Mesenchymal stem cell (in vitro differentiated cells and primary cell): ENCODE measurements around the gene RASAL2.
"Not testable (repeated sequence)": the region's sequence is repeated elsewhere in the genome, so short reads cannot be mapped to it uniquely, and the experiment has no call there.

Experiments used
- DNase-seq: peaks from one replicate; pipeline ENCODE4 v3.0.0-alpha.2; 2013
- H2AFZ ChIP-seq: one replicate; pipeline ENCODE4 v1.6.1; 2013; ENCODE audit warnings: low read depth, mild to moderate bottlenecking, control low read depth, inconsistent platforms, low read length, moderate library complexity
- H2AK5ac ChIP-seq: 2 replicates; pipeline ENCODE4 v1.6.1; 2013; ENCODE audit warnings: low read length, moderate library complexity, mild to moderate bottlenecking, inconsistent platforms; ENCODE audit not compliant: severe bottlenecking
- H2BK120ac ChIP-seq: one replicate; pipeline ENCODE4 v1.6.1; 2013; ENCODE audit warnings: low read depth, mild to moderate bottlenecking, inconsistent platforms, low read length, moderate library complexity
- H2BK12ac ChIP-seq, 2 experiments: one replicate each; pipeline ENCODE4 v1.6.1; 2013; ENCODE audit warnings: inconsistent platforms in 2 of 2, low read length in 2 of 2, mild to moderate bottlenecking in 2 of 2, moderate library complexity in 2 of 2, control low read depth in 1 of 2
- H2BK15ac ChIP-seq: one replicate; pipeline ENCODE4 v1.6.1; 2013; ENCODE audit warnings: mild to moderate bottlenecking, low read depth, inconsistent platforms; ENCODE audit not compliant: poor library complexity, severe bottlenecking
- H2BK5ac ChIP-seq: 2 replicates; pipeline ENCODE4 v1.6.1; 2013; ENCODE audit warnings: low read depth, mild to moderate bottlenecking, low read length, control low read depth, inconsistent platforms; ENCODE audit not compliant: poor library complexity, severe bottlenecking
- H3K14ac ChIP-seq, 2 experiments: one replicate each; pipeline ENCODE4 v1.6.1; 2013; ENCODE audit warnings: inconsistent platforms in 2 of 2, low read length in 2 of 2, control low read depth in 1 of 2, mild to moderate bottlenecking in 1 of 2, moderate library complexity in 1 of 2
- H3K18ac ChIP-seq, 2 experiments: one replicate each; pipeline ENCODE4 v1.6.1; 2013; ENCODE audit warnings: inconsistent platforms in 2 of 2, low read length in 2 of 2, control low read depth in 1 of 2, low read depth in 1 of 2, mild to moderate bottlenecking in 1 of 2
- H3K23ac ChIP-seq, 2 experiments: one replicate each; pipeline ENCODE4 v1.6.1; 2013; ENCODE audit warnings: inconsistent platforms in 2 of 2, low read length in 2 of 2, mild to moderate bottlenecking in 2 of 2, moderate library complexity in 2 of 2, control low read depth in 1 of 2
- H3K27ac ChIP-seq: 2 replicates; pipeline ENCODE4 v1.5.1; 2013; ENCODE audit warnings: mild to moderate bottlenecking, moderate library complexity, low read length, control low read depth, inconsistent platforms; ENCODE audit not compliant: poor library complexity, severe bottlenecking
- H3K27me3 ChIP-seq, 2 experiments: 2 replicates each; pipeline versions ENCODE4 v1.6.1 to v1.7.0; 2013; ENCODE audit warnings: low read length in 2 of 2, mild to moderate bottlenecking in 2 of 2, moderate library complexity in 2 of 2, control low read depth in 1 of 2, inconsistent platforms in 1 of 2; ENCODE audit not compliant: control insufficient read depth in 1 of 2, insufficient read depth in 1 of 2
- H3K36me3 ChIP-seq, 2 experiments: 2 replicates each; pipeline versions ENCODE4 v1.6.1 to v1.7.0; 2013; ENCODE audit warnings: low read length in 2 of 2, control low read depth in 1 of 2, inconsistent platforms in 1 of 2, low read depth in 1 of 2, mild to moderate bottlenecking in 1 of 2; ENCODE audit not compliant: insufficient read depth in 2 of 2, control insufficient read depth in 1 of 2
- H3K4ac ChIP-seq, 2 experiments: one replicate each; pipeline ENCODE4 v1.6.1; 2013; ENCODE audit warnings: inconsistent platforms in 2 of 2, low read length in 2 of 2, mild to moderate bottlenecking in 2 of 2, moderate library complexity in 2 of 2, control low read depth in 1 of 2, low read depth in 1 of 2
- H3K4me1 ChIP-seq: 2 replicates; pipeline ENCODE4 v1.6.1; 2013; ENCODE audit warnings: low read depth, low read length, control low read depth; ENCODE audit not compliant: control insufficient read depth, insufficient read depth
- H3K4me2 ChIP-seq: 2 replicates; pipeline ENCODE4 v1.6.1; 2013; ENCODE audit warnings: low read length, mild to moderate bottlenecking, inconsistent platforms; ENCODE audit not compliant: poor library complexity, severe bottlenecking
- H3K4me3 ChIP-seq, 2 experiments: 2 replicates each; pipeline versions ENCODE4 v1.5.1 to v1.7.0; 2013; ENCODE audit warnings: low read length in 2 of 2, mild to moderate bottlenecking in 2 of 2, control low read depth in 1 of 2, low read depth in 1 of 2; ENCODE audit not compliant: insufficient read depth in 1 of 2
- H3K79me1 ChIP-seq: replicated peaks from 2 replicates; pipeline ENCODE4 v1.6.1; 2013; ENCODE audit warnings: mild to moderate bottlenecking, control low read depth, low read length, inconsistent platforms; ENCODE audit not compliant: poor library complexity, severe bottlenecking
- H3K9ac ChIP-seq: 2 replicates; pipeline ENCODE4 v1.7.0; 2013; ENCODE audit warnings: mild to moderate bottlenecking, low read length, moderate library complexity
- H3K9me3 ChIP-seq: 2 replicates; pipeline ENCODE4 v1.7.0; 2013; ENCODE audit warnings: mild to moderate bottlenecking, low read length; ENCODE audit not compliant: control insufficient read depth
- H4K8ac ChIP-seq: one replicate; pipeline ENCODE4 v1.6.1; 2013; ENCODE audit warnings: inconsistent platforms, mild to moderate bottlenecking, low read length, moderate library complexity
- H4K91ac ChIP-seq: one replicate; pipeline ENCODE4 v1.6.1; 2013; ENCODE audit warnings: mild to moderate bottlenecking, low read length, inconsistent platforms
- WGBS: methylation state at CpG from one replicate; pipeline ENCODE4 v1.1.7; 2013; ENCODE audit warnings: mixed read lengths; 5-methylcytosine and 5-hydroxymethylcytosine counted together

The RASAL2 gene

GRCh38 chr1:178241837-178242236 is 147.9 kb downstream of the RASAL2 start:
- Histone ChIP-seq H2BK12ac (no peak overlapping the region), H3K27ac (no peak overlapping the region), H3K4ac (no peak overlapping the region), H3K79me1 (peaks cover 15% of the 10 kb centered on the region), H3K36me3 (no peaks in the 10 kb centered on the region), H2BK120ac (no peak overlapping the region), H3K9ac (no peak overlapping the region), H2AK5ac (no peak overlapping the region), H4K91ac (no peak overlapping the region), H3K27me3 (no peaks in the 10 kb centered on the region), H3K9me3 (no peaks in the 10 kb centered on the region), H3K23ac (no peak overlapping the region), H3K4me2 (no peak overlapping the region), H3K4me1 (no peaks in the 10 kb centered on the region), H3K14ac (no peak overlapping the region), H2AFZ (no peak overlapping the region), H4K8ac (no peak overlapping the region), H2BK5ac (no peak overlapping the region), H3K4me3 (no peak overlapping the region), H2BK15ac (no peak overlapping the region), H3K18ac (peak overlapping the region in 1 of 2 experiments; percentile 34)
- DNase-seq = peak; percentile 20

- peaks cover 9% of the 10 kb centered on the region for H3K9me3 ChIP-seq
- no peaks in the 10 kb centered on the region for H3K4me1 ChIP-seq
- H2BK12ac ChIP-seq = no peak overlapping the region
- H4K8ac ChIP-seq = no peak overlapping the region
- H3K79me1 ChIP-seq = peaks cover 12% of the 10 kb centered on the region
- H3K9ac ChIP-seq = no peak overlapping the region
- WGBS = 77% methylated on average over 1 of the region's 1 CpG
- no peak overlapping the region for H3K14ac ChIP-seq
- H3K27ac ChIP-seq = no peak overlapping the region
- no peak overlapping the region for H2BK5ac ChIP-seq
- peak overlapping the region; percentile 63 for H2BK15ac ChIP-seq
- H3K18ac ChIP-seq = peak overlapping the region in 1 of 2 experiments; percentile 9
- H3K4me2 ChIP-seq = no peak overlapping the region
- H3K23ac ChIP-seq = no peak overlapping the region
- H3K4me3 ChIP-seq = no peak overlapping the region
- H3K27me3 ChIP-seq = no peaks in the 10 kb centered on the region
- H2AFZ ChIP-seq = no peak overlapping the region
- no peaks in the 10 kb centered on the region for H3K36me3 ChIP-seq
- no peak overlapping the region for H4K91ac ChIP-seq
- DNase-seq = no peak
- H2AK5ac ChIP-seq = peak overlapping the region; percentile 49
- no peak overlapping the region for H3K4ac ChIP-seq
- H2BK120ac ChIP-seq = no peak overlapping the region
Observed at GRCh38 chr1:178243119-178243518, 149.2 kb downstream of the RASAL2 start.

GRCh38 chr1:178243890-178244289 is 150.0 kb downstream of the RASAL2 start:
- Histone ChIP-seq H3K36me3 (no peaks in the 10 kb centered on the region), H3K27ac (no peak overlapping the region), H2AK5ac (no peak overlapping the region), H3K4me3 (no peak overlapping the region), H3K14ac (no peak overlapping the region), H3K18ac (no peak overlapping the region), H3K4ac (no peak overlapping the region), H3K79me1 (peaks cover 12% of the 10 kb centered on the region), H2BK15ac (no peak overlapping the region), H2AFZ (no peak overlapping the region), H4K8ac (no peak overlapping the region), H3K27me3 (no peaks in the 10 kb centered on the region), H2BK12ac (no peak overlapping the region), H3K4me1 (no peaks in the 10 kb centered on the region), H3K23ac (no peak overlapping the region), H3K9me3 (peaks cover 16% of the 10 kb centered on the region), H4K91ac (no peak overlapping the region), H3K4me2 (no peak overlapping the region), H2BK120ac (no peak overlapping the region), H3K9ac (no peak overlapping the region), H2BK5ac (no peak overlapping the region)
- no peak for DNase-seq
- 100% methylated on average over 1 of the region's 2 CpGs for WGBS

- WGBS = 97% methylated on average over 3 of the region's 3 CpGs
- H3K9me3 ChIP-seq = peaks cover 29% of the 10 kb centered on the region
Observed at GRCh38 chr1:178248284-178248683, 154.4 kb downstream of the RASAL2 start.

More at GRCh38 chr1:178248284-178248683, 154.4 kb downstream of the RASAL2 start:
- not testable (repeated sequence) for H4K8ac ChIP-seq, H3K27me3 ChIP-seq, H2AFZ ChIP-seq, H3K14ac ChIP-seq, H2BK5ac ChIP-seq, H3K9ac ChIP-seq, H2BK120ac ChIP-seq, DNase-seq, H3K4ac ChIP-seq, H3K4me2 ChIP-seq, H2BK12ac ChIP-seq, H3K4me1 ChIP-seq, H2AK5ac ChIP-seq, H2BK15ac ChIP-seq, H3K23ac ChIP-seq, H3K18ac ChIP-seq, H4K91ac ChIP-seq, H3K27ac ChIP-seq
- Histone ChIP-seq H3K36me3 (peaks cover 9 to 21% of the 10 kb centered on the region in 2 experiments), H3K79me1 (peaks cover 24% of the 10 kb centered on the region), H3K4me3 (peak overlapping the region in 1 of 2 experiments; percentile 37)
